VCaP (cell line): ENCODE data around the gene KRTAP10-2.
"Not testable (repeated sequence)": the region's sequence is repeated elsewhere in the genome, so short reads cannot be mapped to it uniquely, and the experiment has no call there.

Experiments
- H3K27ac ChIP-seq: fragments of 450-650 bp; 2 replicates; pipeline ENCODE4 v1.5.1; 2017
- CTCF ChIP-seq: fragments of 450-650 bp; conservative IDR thresholded peaks from 2 replicates; pipeline ENCODE4 v1.5.1; 2017; ENCODE audit warnings: mild to moderate bottlenecking, moderate library complexity

Gene KRTAP10-2

GRCh38 chr21:44594406-44594916, 43.2 kb upstream of the KRTAP10-2 start:
- no peak for TF ChIP-seq CTCF
- H3K27ac ChIP-seq: no peak overlapping the region

GRCh38 chr21:44593598-44594405, 42.5 kb upstream of the KRTAP10-2 start:
- no peak overlapping the region for H3K27ac ChIP-seq
- TF ChIP-seq CTCF: no peak

GRCh38 chr21:44592446-44593311, 41.4 kb upstream of the KRTAP10-2 start, which contains the start of gene KRTAP10-6:
KRTAP10-6 (minus strand) TSS chr21:44592505; CDS start chr21:44592484, 21 bp downstream.
- TF ChIP-seq CTCF: no peak
- no peak within 1 kb of the TSS for H3K27ac ChIP-seq

- not testable (repeated sequence) for H3K27ac ChIP-seq
Observed at GRCh38 chr21:44591801-44592130, 40.5 kb upstream of the KRTAP10-2 start.

GRCh38 chr21:44590897-44591800, 39.8 kb upstream of the KRTAP10-2 start:
- H3K27ac ChIP-seq: not testable (repeated sequence)

GRCh38 chr21:44590311-44590721, 39.0 kb upstream of the KRTAP10-2 start:
- no peak for TF ChIP-seq CTCF
- H3K27ac ChIP-seq: no peak overlapping the region

- no peak overlapping the region for H3K27ac ChIP-seq
- no peak for TF ChIP-seq CTCF
Observed at GRCh38 chr21:44589586-44590305, 38.4 kb upstream of the KRTAP10-2 start.
